Measurements from ENCODE around the gene ACAP2.
"Not testable (repeated sequence)": the region's sequence is repeated elsewhere in the genome, so short reads cannot be mapped to it uniquely, and the experiment has no call there.

ACAP2 gene

DNA sequence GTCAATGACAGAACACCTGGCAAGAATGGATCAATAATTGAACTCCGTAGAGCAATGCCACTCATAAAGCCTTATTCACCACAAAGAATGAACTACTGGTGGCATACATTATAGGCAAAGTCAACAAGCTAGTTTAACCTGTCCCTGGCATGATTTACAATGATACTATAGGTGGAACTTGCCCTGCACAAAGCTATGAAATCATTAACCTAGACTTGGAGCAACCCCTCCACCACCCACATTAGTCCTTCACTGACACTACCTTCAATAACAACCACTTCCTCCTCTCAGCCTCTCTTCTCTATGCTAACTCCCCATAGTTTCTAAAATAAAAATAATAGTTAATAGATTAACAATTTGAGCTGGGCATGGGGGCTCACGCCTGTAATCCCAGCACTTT is 54.4 kb downstream of the ACAP2 start:
- Histone ChIP-seq H3K36me3 (ENCODE audit: control insufficient read depth in 2 of 2, insufficient read depth in 2 of 2, low read length in 2 of 2) (peaks cover 0 to 2% of the 10 kb centered on the region in 2 donors), H3K4me3 (ENCODE audit: low read length in 2 of 2) (no peak overlapping the region), H3K27ac (ENCODE audit: low read length) (no peak overlapping the region), H3K27me3 (ENCODE audit: control insufficient read depth in 1 of 2, insufficient read depth in 2 of 2, low read length in 2 of 2) (no peaks in the 10 kb centered on the region), H3K9me3 (ENCODE audit: control insufficient read depth in 2 of 2, low read length in 2 of 2) (no peaks in the 10 kb centered on the region), H3K9ac (ENCODE audit: low read length in 2 of 2) (no peak overlapping the region), H3K4me1 (ENCODE audit: control insufficient read depth, insufficient read depth, low read length) (no peaks in the 10 kb centered on the region)

DNA sequence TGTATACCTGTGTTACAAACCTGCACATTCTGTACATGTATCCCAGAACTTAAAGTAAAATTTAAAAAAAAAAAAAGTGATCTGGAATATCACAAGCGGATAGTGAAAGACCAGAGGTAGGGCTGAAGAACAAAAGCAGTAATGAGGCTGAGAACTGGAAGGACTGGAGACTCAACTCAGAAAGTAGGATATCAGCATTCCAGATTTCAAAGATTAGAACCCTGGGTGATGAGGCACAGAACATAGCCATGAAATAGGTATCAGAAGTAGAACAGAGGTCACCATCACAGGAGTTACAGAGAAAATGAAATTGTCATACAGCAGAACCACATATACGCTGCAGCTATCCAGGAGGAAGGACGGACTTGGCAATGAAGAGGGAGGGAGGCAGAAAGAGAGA is 56.1 kb downstream of the ACAP2 start:
- H3K36me3 ChIP-seq (ENCODE audit: control insufficient read depth in 2 of 2, insufficient read depth in 2 of 2, low read length in 2 of 2), result peaks cover 0 to 2% of the 10 kb centered on the region in 2 donors
- H3K9ac ChIP-seq (ENCODE audit: low read length in 2 of 2), result no peak overlapping the region
- H3K4me3 ChIP-seq (ENCODE audit: low read length in 2 of 2), result no peak overlapping the region
- no peaks in the 10 kb centered on the region for H3K27me3 ChIP-seq (ENCODE audit: control insufficient read depth in 1 of 2, insufficient read depth in 2 of 2, low read length in 2 of 2)
- no peaks in the 10 kb centered on the region for H3K4me1 ChIP-seq (ENCODE audit: control insufficient read depth, insufficient read depth, low read length)
- H3K27ac ChIP-seq (ENCODE audit: low read length), result no peak overlapping the region
- H3K9me3 ChIP-seq (ENCODE audit: control insufficient read depth in 2 of 2, low read length in 2 of 2), result no peaks in the 10 kb centered on the region

DNA sequence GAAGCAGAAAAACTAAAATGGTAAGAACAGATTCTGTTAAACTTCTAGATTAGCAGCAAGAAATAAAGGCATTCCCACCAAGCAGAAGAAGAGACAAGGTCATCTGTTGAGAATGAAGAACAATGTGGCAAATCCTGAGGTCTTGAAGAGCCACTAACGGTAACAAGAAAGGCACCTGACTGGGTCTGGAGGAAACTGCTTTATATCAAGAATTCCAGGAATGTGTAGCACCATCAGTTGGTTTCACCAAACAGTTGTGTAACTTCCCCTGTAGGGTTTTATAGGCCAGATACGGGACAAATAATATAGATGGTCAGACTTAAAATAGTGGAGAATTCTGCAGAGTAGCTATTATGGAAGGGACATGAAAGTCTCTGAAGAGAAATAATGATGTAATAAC is 57.3 kb downstream of the ACAP2 start:
- Histone ChIP-seq H3K27ac (ENCODE audit: low read length) (no peak overlapping the region), H3K4me3 (ENCODE audit: low read length in 2 of 2) (no peak overlapping the region), H3K4me1 (ENCODE audit: control insufficient read depth, insufficient read depth, low read length) (no peaks in the 10 kb centered on the region), H3K36me3 (ENCODE audit: control insufficient read depth in 2 of 2, insufficient read depth in 2 of 2, low read length in 2 of 2) (peaks cover 0 to 6% of the 10 kb centered on the region in 2 donors), H3K9me3 (ENCODE audit: control insufficient read depth in 2 of 2, low read length in 2 of 2) (no peaks in the 10 kb centered on the region), H3K27me3 (ENCODE audit: control insufficient read depth in 1 of 2, insufficient read depth in 2 of 2, low read length in 2 of 2) (no peaks in the 10 kb centered on the region), H3K9ac (ENCODE audit: low read length in 2 of 2) (no peak overlapping the region)

DNA sequence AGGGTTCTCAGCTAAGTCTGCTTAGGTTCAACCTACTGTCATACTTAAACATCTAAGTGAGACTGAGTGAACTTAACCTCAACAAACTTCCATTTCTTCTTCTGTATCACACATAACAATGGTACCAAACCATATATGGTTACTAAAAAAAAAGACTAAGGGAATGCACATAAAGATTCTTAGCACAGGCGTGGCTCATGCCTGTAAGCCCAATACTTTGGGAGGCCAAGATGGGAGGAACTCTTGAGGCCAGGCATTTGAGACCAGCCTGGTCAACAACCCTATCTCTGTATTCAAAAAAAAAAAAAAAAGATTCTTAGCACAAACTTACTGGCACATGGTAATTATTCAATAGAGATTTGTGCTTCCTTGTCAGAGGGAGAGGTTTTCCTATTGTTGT is 57.9 kb downstream of the ACAP2 start:
- no peak overlapping the region for H3K27ac ChIP-seq (ENCODE audit: low read length)
- H3K36me3 ChIP-seq (ENCODE audit: control insufficient read depth in 2 of 2, insufficient read depth in 2 of 2, low read length in 2 of 2), result peaks cover 0 to 6% of the 10 kb centered on the region in 2 donors
- H3K9me3 ChIP-seq (ENCODE audit: control insufficient read depth in 2 of 2, low read length in 2 of 2), result no peaks in the 10 kb centered on the region
- no peak overlapping the region for H3K9ac ChIP-seq (ENCODE audit: low read length in 2 of 2)
- no peaks in the 10 kb centered on the region for H3K4me1 ChIP-seq (ENCODE audit: control insufficient read depth, insufficient read depth, low read length)
- no peak overlapping the region for H3K4me3 ChIP-seq (ENCODE audit: low read length in 2 of 2)
- H3K27me3 ChIP-seq (ENCODE audit: control insufficient read depth in 1 of 2, insufficient read depth in 2 of 2, low read length in 2 of 2), result no peaks in the 10 kb centered on the region

DNA sequence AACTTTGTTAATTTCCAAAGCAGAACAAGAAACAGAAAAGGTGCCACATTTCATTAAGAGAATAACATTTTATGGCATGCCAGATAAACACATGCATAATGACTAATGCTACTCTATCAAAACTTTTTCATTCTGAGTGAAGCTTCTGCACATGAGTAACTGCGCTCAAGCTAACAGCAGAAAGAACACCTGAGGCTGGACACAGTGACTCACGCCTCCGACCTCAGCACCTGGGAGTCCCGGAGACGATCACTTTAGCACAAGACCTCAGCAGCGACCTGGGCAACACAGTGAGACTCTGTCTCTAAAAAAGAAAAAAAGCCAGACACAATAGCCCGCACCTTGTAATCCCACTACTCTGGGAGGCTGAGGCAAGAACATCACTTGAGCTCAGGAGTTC is 70.6 kb downstream of the ACAP2 start:
- Histone ChIP-seq H3K36me3 (ENCODE audit: control insufficient read depth in 2 of 2, insufficient read depth in 2 of 2, low read length in 2 of 2) (peaks cover 2 to 5% of the 10 kb centered on the region in 2 donors), H3K27ac (ENCODE audit: low read length) (no peak overlapping the region), H3K27me3 (ENCODE audit: control insufficient read depth in 1 of 2, insufficient read depth in 2 of 2, low read length in 2 of 2) (no peaks in the 10 kb centered on the region), H3K4me1 (ENCODE audit: control insufficient read depth, insufficient read depth, low read length) (no peaks in the 10 kb centered on the region), H3K9me3 (ENCODE audit: control insufficient read depth in 2 of 2, low read length in 2 of 2) (no peaks in the 10 kb centered on the region), H3K9ac (ENCODE audit: low read length in 2 of 2) (no peak overlapping the region), H3K4me3 (ENCODE audit: low read length in 2 of 2) (no peak overlapping the region)

DNA sequence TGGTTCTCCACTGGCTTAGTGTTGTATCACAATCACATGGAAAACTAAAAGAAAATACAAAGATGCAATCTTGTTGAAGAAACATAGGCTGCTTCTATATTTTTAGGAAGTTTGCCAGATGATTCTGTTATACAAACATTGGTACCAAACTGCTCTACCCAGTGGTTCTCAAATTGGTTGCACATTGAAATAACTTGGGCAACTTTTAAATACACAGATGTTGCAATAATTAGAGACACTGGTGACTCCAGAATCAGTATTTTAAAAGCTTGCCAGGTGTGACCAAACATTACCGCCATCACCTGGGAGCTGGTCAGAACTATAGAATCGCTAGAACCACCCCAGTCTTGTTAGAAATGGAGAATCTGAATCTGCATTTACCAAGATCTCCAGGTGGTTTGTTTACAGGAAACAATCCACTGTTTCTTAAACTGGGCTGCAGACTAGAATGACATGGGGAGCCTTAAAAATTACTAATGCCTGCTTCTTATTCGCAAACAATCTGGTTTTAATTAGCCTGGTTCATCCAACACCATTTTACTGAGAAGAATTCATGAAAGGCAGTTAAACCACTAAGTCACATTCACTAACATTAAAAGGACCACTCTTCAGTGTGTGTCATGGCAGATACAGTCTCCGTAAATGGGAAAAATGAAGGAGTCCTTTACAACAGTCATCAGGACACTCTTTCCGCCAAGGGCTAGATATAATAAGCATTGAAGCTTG is 76.5 kb downstream of the ACAP2 start:
- Histone ChIP-seq H3K36me3 (ENCODE audit: control insufficient read depth in 2 of 2, insufficient read depth in 2 of 2, low read length in 2 of 2) (peaks cover 0 to 5% of the 10 kb centered on the region in 2 donors), H3K4me3 (ENCODE audit: low read length in 2 of 2) (no peak overlapping the region), H3K9ac (ENCODE audit: low read length in 2 of 2) (no peak overlapping the region), H3K9me3 (ENCODE audit: control insufficient read depth in 2 of 2, low read length in 2 of 2) (peaks cover 0 to 2% of the 10 kb centered on the region in 2 donors), H3K4me1 (ENCODE audit: control insufficient read depth, insufficient read depth, low read length) (no peaks in the 10 kb centered on the region), H3K27me3 (ENCODE audit: control insufficient read depth in 1 of 2, insufficient read depth in 2 of 2, low read length in 2 of 2) (no peaks in the 10 kb centered on the region), H3K27ac (ENCODE audit: low read length) (no peak overlapping the region)

DNA sequence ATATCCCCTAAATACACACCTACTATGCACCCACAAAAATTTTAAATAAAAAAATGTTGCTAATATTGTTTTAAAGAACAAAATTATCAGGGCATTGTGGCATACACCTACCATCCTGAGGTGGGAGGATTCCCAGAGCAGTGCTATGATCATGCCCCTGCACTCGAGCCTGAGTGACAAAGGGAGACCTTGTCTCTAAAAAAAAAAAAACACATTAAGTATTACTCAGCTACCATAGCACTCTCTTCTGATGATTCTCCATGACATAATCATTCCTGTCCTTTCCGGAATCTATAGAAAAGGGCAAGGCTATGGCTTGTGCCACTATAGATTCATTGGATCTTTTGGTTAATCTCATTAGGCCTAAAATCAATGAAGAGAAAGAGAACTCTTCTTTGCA is 77.4 kb downstream of the ACAP2 start:
- no peaks in the 10 kb centered on the region for H3K27me3 ChIP-seq (ENCODE audit: control insufficient read depth in 1 of 2, insufficient read depth in 2 of 2, low read length in 2 of 2)
- H3K9me3 ChIP-seq (ENCODE audit: control insufficient read depth in 2 of 2, low read length in 2 of 2), result peaks cover 0 to 2% of the 10 kb centered on the region in 2 donors
- H3K4me3 ChIP-seq (ENCODE audit: low read length in 2 of 2), result no peak overlapping the region
- H3K4me1 ChIP-seq (ENCODE audit: control insufficient read depth, insufficient read depth, low read length), result no peaks in the 10 kb centered on the region
- H3K27ac ChIP-seq (ENCODE audit: low read length), result no peak overlapping the region
- H3K36me3 ChIP-seq (ENCODE audit: control insufficient read depth in 2 of 2, insufficient read depth in 2 of 2, low read length in 2 of 2), result peaks cover 0 to 5% of the 10 kb centered on the region in 2 donors
- H3K9ac ChIP-seq (ENCODE audit: low read length in 2 of 2), result no peak overlapping the region

DNA sequence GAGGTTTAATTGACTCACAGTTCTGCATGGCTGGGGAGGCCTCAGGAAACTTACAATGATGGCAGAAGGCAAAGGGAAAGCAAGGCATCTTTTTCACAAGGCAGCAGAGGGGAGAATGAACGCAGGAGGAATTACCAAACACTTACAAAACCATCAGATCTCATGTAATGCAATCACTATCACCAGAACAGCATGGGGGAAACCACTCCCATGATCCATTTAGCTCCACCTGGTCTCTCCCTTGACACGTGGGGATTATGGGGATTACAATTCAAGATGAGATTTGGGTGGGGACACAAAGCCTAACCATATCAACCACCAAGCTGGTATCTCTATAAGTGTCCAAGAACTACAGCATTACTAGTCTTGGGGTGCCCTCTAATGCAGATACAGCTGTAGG is 85.0 kb downstream of the ACAP2 start:
- H3K36me3 ChIP-seq (ENCODE audit: control insufficient read depth in 2 of 2, insufficient read depth in 2 of 2, low read length in 2 of 2); H3K4me3 ChIP-seq (ENCODE audit: low read length in 2 of 2); H3K27ac ChIP-seq (ENCODE audit: low read length); H3K4me1 ChIP-seq (ENCODE audit: control insufficient read depth, insufficient read depth, low read length); H3K9ac ChIP-seq (ENCODE audit: low read length in 2 of 2); H3K9me3 ChIP-seq (ENCODE audit: control insufficient read depth in 2 of 2, low read length in 2 of 2); H3K27me3 ChIP-seq (ENCODE audit: control insufficient read depth in 1 of 2, insufficient read depth in 2 of 2, low read length in 2 of 2): not testable (repeated sequence)

DNA sequence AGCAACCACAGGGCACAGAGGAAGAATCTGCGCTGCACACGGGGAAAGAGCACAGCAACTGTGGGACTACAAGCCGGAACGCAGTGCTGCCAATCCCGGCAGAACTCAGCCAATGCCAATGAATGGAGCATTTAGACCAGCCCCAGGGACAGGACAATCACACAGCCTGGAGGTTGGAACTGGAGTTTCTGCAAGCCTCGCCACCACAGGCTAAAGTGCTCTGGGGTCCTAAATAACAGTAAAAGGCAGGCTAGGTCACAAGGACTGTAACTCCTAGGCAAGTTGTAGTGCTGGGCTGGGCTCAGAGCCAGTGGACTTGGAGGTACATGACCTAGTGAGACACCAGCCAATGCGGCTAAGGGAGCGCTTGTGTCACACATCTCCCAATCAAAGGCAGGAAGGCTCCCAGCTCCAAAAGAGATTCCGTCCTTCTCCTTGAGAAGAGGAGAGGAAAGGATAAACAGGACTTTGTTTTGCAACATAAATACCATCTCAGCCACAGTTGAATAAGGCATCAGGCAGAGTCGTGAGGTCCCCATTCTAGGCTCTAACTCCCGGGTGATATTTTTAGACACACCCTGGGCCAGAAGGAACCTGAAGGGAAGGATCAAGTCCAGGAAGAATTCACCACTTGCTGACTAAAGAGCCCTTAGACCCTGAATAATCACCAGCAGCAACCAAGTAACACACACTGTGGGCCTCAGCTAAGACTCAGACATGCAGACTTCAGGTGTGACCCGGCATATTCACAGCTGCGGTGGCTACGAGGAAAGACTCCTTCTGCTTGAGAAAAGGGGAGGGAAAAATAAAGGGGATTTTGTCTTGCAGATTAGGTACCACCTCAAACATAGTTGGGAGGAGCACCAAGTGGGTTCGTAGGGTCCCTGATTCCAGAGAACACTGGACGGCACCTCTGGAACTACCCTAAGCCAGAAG is 86.4 kb downstream of the ACAP2 start:
- peaks cover 3% of the 10 kb centered on the region for H3K4me1 ChIP-seq (ENCODE audit: control insufficient read depth, insufficient read depth, low read length)
- H3K9me3 ChIP-seq (ENCODE audit: control insufficient read depth in 2 of 2, low read length in 2 of 2), result no peaks in the 10 kb centered on the region
- no peak overlapping the region for H3K4me3 ChIP-seq (ENCODE audit: low read length in 2 of 2)
- H3K9ac ChIP-seq (ENCODE audit: low read length in 2 of 2), result no peak overlapping the region
- no peaks in the 10 kb centered on the region for H3K27me3 ChIP-seq (ENCODE audit: control insufficient read depth in 1 of 2, insufficient read depth in 2 of 2, low read length in 2 of 2)
- H3K36me3 ChIP-seq (ENCODE audit: control insufficient read depth in 2 of 2, insufficient read depth in 2 of 2, low read length in 2 of 2), result peaks cover 0 to 3% of the 10 kb centered on the region in 2 donors
- H3K27ac ChIP-seq (ENCODE audit: low read length), result no peak overlapping the region

DNA sequence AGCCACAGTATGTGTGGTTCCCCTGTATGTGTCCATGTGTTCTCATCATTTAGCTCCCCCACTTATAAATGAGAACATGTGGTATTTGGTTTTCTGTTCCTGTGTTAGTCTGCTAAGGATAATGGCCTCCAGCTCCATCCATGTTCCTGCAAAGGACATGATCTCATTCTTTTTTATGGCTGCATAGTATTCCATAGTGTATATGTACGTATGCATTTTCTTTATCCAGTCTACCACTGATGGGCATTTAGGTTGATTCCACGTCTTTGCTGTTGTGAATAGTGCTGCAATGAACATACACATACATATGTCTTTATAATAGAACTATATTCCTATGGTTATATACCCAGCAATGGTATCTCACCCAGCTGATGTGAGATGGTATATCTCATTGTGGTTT is 88.8 kb downstream of the ACAP2 start:
- not testable (repeated sequence) for H3K4me3 ChIP-seq (ENCODE audit: low read length in 2 of 2); H3K27ac ChIP-seq (ENCODE audit: low read length); H3K4me1 ChIP-seq (ENCODE audit: control insufficient read depth, insufficient read depth, low read length); H3K36me3 ChIP-seq (ENCODE audit: control insufficient read depth in 2 of 2, insufficient read depth in 2 of 2, low read length in 2 of 2); H3K27me3 ChIP-seq (ENCODE audit: control insufficient read depth in 1 of 2, insufficient read depth in 2 of 2, low read length in 2 of 2); H3K9ac ChIP-seq (ENCODE audit: low read length in 2 of 2); H3K9me3 ChIP-seq (ENCODE audit: control insufficient read depth in 2 of 2, low read length in 2 of 2)

Measured in stomach smooth muscle (tissue), 2 donors.